Limb (tissue), 2 donors: Measurements from ENCODE around the gene SYT8.
"Not testable (repeated sequence)": the region's sequence is repeated elsewhere in the genome, so short reads cannot be mapped to it uniquely, and the experiment has no call there.

Experiments used
- DNase-seq, 2 donors: peaks; one replicate each; pipeline ENCODE4 v3.0.0-alpha.2; 2016; ENCODE audit errors: extremely low spot score in 2 of 2

Gene SYT8

GRCh38 chr11:1883346-1884302, 48.8 kb downstream of the SYT8 start:
- peak in 1 of 2 donors; percentile 29 for DNase-seq

- no peak for DNase-seq
These were observed 49.5 kb downstream of the SYT8 start for GRCh38 chr11:1884303-1884700.

GRCh38 chr11:1886551-1886950, 51.8 kb downstream of the SYT8 start:
- DNase-seq, result not testable (repeated sequence)
